ENCODE data around the gene TM4SF5. TPM values are rescaled to one million over a fixed set of nuclear protein-coding genes. Genes with fewer than 3 reads are reported as not detected.

TM4SF5 gene
- polyA plus RNA-seq, 1 of the 3 experiments (the other 2 are of a cell fraction), result not detected

DNA sequence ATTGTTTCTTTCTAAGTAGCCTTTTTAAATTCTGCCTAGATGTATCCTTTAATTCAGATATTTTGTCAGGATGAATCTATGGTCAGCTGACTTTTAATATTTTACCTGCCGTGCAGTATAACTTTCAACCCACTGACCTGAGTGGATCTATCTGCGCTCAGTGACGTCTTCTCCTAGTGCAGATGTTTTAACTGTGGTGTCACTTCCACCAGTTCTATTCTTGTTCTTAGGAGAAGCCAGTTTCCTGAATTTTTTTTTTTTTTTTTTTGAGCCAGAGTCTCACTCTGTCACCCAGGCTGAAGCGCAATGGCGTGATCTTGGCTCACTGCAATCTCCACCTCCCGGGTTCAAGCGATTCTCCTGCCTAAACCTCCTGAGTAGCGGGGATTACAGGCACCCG is 5.0 kb upstream of the TM4SF5 start:
- no peak overlapping the region for H3K27ac ChIP-seq (ENCODE audit: low read depth in 2 of 2, low read length in 1 of 2)

GRCh38 chr17:4768298-4768697 is 3.4 kb upstream of the TM4SF5 start:
- CTCF ChIA-PET, result interaction anchor here (0.7 to 1.6 kb wide), 3 partner anchors 18 to 121 kb away, joined by 3 to 6 read pairs (median 3); partner anchors contain the start of gene VMO1
- Histone ChIP-seq H2AFZ (ENCODE audit: low read depth) (no peak overlapping the region), H3K9me3 (no peaks in the 10 kb centered on the region), H3K27ac (ENCODE audit: low read depth in 2 of 2, low read length in 1 of 2) (no peak overlapping the region), H3K4me1 (ENCODE audit: control insufficient read depth in 1 of 2, insufficient read depth in 2 of 2, low read depth in 1 of 2, low read length in 1 of 2) (peaks cover 0 to 10% of the 10 kb centered on the region in 2 experiments; a peak in 1 of 4 replicates), H3K4me2 (no peak overlapping the region), H3K27me3 (ENCODE audit: insufficient read depth) (peaks cover 44% of the 10 kb centered on the region), H3K9ac (no peak overlapping the region), H3K79me2 (ENCODE audit: insufficient read depth) (no peaks in the 10 kb centered on the region), H3K36me3 (replicated peaks in 1 of 2; ENCODE audit: control insufficient read depth in 1 of 2, insufficient read depth in 2 of 2, low read length in 1 of 2) (no peaks in the 10 kb centered on the region), H3K9me2 (no peaks in the 10 kb centered on the region), H3K4me3 (ENCODE audit: low read depth in 2 of 2, low read length in 1 of 2) (no peak overlapping the region), H4K20me1 (ENCODE audit: insufficient read depth) (no peaks in the 10 kb centered on the region), H3F3A (replicated peaks; ENCODE audit: insufficient read depth) (no peaks in the 10 kb centered on the region)
- POLR2A ChIA-PET, result no interaction called here
- DNase-seq, result no peak
- 26% methylated on average over 6 of the region's 6 CpGs for WGBS (ENCODE audit: low lambda C conversion rate)
- TF ChIP-seq, protein P1, sequence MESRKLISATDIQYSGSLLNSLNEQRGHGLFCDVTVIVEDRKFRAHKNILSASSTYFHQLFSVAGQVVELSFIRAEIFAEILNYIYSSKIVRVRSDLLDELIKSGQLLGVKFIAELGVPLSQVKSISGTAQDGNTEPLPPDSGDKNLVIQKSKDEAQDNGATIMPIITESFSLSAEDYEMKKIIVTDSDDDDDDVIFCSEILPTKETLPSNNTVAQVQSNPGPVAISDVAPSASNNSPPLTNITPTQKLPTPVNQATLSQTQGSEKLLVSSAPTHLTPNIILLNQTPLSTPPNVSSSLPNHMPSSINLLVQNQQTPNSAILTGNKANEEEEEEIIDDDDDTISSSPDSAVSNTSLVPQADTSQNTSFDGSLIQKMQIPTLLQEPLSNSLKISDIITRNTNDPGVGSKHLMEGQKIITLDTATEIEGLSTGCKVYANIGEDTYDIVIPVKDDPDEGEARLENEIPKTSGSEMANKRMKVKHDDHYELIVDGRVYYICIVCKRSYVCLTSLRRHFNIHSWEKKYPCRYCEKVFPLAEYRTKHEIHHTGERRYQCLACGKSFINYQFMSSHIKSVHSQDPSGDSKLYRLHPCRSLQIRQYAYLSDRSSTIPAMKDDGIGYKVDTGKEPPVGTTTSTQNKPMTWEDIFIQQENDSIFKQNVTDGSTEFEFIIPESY (IDR thresholded peaks at IDR 0.05; ENCODE audit: borderline replicate concordance, low read depth), result no peak

More for the DNA sequence above, 5.0 kb upstream of the TM4SF5 start:
- H3K9me3 ChIP-seq, result no peaks in the 10 kb centered on the region
- TF ChIP-seq GABPA (IDR thresholded peaks at IDR 0.05; ENCODE audit: low read depth), result no peak
- TF ChIP-seq YY1 (IDR thresholded peaks at IDR 0.05; ENCODE audit: low read depth), result no peak
- TF ChIP-seq, protein P2, sequence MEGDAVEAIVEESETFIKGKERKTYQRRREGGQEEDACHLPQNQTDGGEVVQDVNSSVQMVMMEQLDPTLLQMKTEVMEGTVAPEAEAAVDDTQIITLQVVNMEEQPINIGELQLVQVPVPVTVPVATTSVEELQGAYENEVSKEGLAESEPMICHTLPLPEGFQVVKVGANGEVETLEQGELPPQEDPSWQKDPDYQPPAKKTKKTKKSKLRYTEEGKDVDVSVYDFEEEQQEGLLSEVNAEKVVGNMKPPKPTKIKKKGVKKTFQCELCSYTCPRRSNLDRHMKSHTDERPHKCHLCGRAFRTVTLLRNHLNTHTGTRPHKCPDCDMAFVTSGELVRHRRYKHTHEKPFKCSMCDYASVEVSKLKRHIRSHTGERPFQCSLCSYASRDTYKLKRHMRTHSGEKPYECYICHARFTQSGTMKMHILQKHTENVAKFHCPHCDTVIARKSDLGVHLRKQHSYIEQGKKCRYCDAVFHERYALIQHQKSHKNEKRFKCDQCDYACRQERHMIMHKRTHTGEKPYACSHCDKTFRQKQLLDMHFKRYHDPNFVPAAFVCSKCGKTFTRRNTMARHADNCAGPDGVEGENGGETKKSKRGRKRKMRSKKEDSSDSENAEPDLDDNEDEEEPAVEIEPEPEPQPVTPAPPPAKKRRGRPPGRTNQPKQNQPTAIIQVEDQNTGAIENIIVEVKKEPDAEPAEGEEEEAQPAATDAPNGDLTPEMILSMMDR (IDR thresholded peaks at IDR 0.05), result no peak
- no peak for TF ChIP-seq CHD2 (IDR thresholded peaks at IDR 0.05; ENCODE audit: low read length, partially characterized antibody)
- no peak for TF ChIP-seq TAF1 (IDR thresholded peaks at IDR 0.05; ENCODE audit: borderline replicate concordance, low read depth, low read length)
- TF ChIP-seq, protein P3, sequence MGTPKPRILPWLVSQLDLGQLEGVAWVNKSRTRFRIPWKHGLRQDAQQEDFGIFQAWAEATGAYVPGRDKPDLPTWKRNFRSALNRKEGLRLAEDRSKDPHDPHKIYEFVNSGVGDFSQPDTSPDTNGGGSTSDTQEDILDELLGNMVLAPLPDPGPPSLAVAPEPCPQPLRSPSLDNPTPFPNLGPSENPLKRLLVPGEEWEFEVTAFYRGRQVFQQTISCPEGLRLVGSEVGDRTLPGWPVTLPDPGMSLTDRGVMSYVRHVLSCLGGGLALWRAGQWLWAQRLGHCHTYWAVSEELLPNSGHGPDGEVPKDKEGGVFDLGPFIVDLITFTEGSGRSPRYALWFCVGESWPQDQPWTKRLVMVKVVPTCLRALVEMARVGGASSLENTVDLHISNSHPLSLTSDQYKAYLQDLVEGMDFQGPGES (IDR thresholded peaks at IDR 0.05; ENCODE audit: low read depth, low read length), result no peak
- no peak for TF ChIP-seq EP300 (IDR thresholded peaks at IDR 0.05; ENCODE audit: borderline replicate concordance in 1 of 2, low read depth in 1 of 2, low read length in 1 of 2)
- no peaks in the 10 kb centered on the region for H3K79me2 ChIP-seq (ENCODE audit: insufficient read depth)
- no peaks in the 10 kb centered on the region for H3K9me2 ChIP-seq
- DNase-seq, result no peak
- POLR2A ChIA-PET, result no interaction called here
- H4K20me1 ChIP-seq (ENCODE audit: insufficient read depth), result no peaks in the 10 kb centered on the region
- H3K4me2 ChIP-seq, result no peak overlapping the region
- H3K9ac ChIP-seq, result no peak overlapping the region
- peaks cover 36% of the 10 kb centered on the region for H3K27me3 ChIP-seq (ENCODE audit: insufficient read depth)
- no peaks in the 10 kb centered on the region for H3K36me3 ChIP-seq (replicated peaks in 1 of 2; ENCODE audit: control insufficient read depth in 1 of 2, insufficient read depth in 2 of 2, low read length in 1 of 2)
- H3F3A ChIP-seq (replicated peaks; ENCODE audit: insufficient read depth), result no peaks in the 10 kb centered on the region
- CTCF ChIA-PET, result interaction anchor here (0.9 to 1.5 kb wide), 4 partner anchors 23 to 136 kb away, joined by 3 read pairs; partner anchors contain the start of genes CHRNE and GLTPD2
- H3K4me3 ChIP-seq (ENCODE audit: low read depth in 2 of 2, low read length in 1 of 2), result no peak overlapping the region
- no peak overlapping the region for H2AFZ ChIP-seq (ENCODE audit: low read depth)
- 60% methylated on average over 9 of the region's 9 CpGs for WGBS (ENCODE audit: low lambda C conversion rate)
- H3K4me1 ChIP-seq (ENCODE audit: control insufficient read depth in 1 of 2, insufficient read depth in 2 of 2, low read depth in 1 of 2, low read length in 1 of 2), result peaks cover 0 to 2% of the 10 kb centered on the region in 2 experiments; a peak in 1 of 4 replicates

All from SK-N-SH (cell line).